HAP-1 (cell line): Measurements from ENCODE around the gene IL36B.
"Not testable (repeated sequence)": the region's sequence is repeated elsewhere in the genome, so short reads cannot be mapped to it uniquely, and the experiment has no call there.

ENCODE experiments used
- DNase-seq, 2 experiments: peaks; one replicate each; pipeline ENCODE4 v3.0.0-alpha.2; 2016 to 2020; ENCODE audit warnings: low spot score in 2 of 2
- H3K27me3 ChIP-seq: fragments of 250-450 bp; sonication (Bioruptor Pico); 2 replicates; pipeline ENCODE4 v1.5.1; 2020; ENCODE audit warnings: low read depth, mild to moderate bottlenecking, moderate library complexity
- H3K36me3 ChIP-seq: fragments of 250-450 bp; sonication (Bioruptor Pico); replicated peaks from 2 replicates; pipeline ENCODE4 v1.5.1; 2020; ENCODE audit warnings: mild to moderate bottlenecking
- H3K4me1 ChIP-seq: fragments of 250-450 bp; sonication (Bioruptor Pico); 2 replicates; pipeline ENCODE4 v1.5.1; 2020; ENCODE audit warnings: mild to moderate bottlenecking
- H3K4me3 ChIP-seq: fragments of 250-450 bp; sonication (Bioruptor Pico); 2 replicates; pipeline ENCODE4 v1.5.1; 2020; ENCODE audit warnings: mild to moderate bottlenecking, moderate library complexity
- H3K9me3 ChIP-seq: fragments of 250-450 bp; sonication (Bioruptor Pico); 2 replicates; pipeline ENCODE4 v1.5.1; 2020; ENCODE audit warnings: mild to moderate bottlenecking, moderate library complexity
- in situ Hi-C: fragments of 300-500 bp; cut with MboI; formaldehyde crosslinking; loops from 3 replicates; pipeline ENCODE4 v1.14.3; 2020; ENCODE audit warnings: low sequenced_read_pairs, inconsistent platforms, mixed read lengths

The IL36B gene

GRCh38 chr2:113052396-113052917 lies at the start of gene IL36B:
TSS of gene IL36B (minus strand) at chr2:113052867.
- in situ Hi-C loops: no loop called here
- no peaks in the 10 kb centered on the region for H3K36me3 ChIP-seq
- no peak for DNase-seq
- no peaks in the 10 kb centered on the region for H3K27me3 ChIP-seq
- H3K4me3 ChIP-seq: no peak within 1 kb of the TSS
- no peaks in the 10 kb centered on the region; the same call in 1 of the 2 replicates for H3K9me3 ChIP-seq
- no peaks in the 10 kb centered on the region for H3K4me1 ChIP-seq

GRCh38 chr2:113102133-113102532 lies 49.5 kb upstream of the IL36B start:
- no peak for DNase-seq
- H3K9me3 ChIP-seq: no peaks in the 10 kb centered on the region
- H3K36me3 ChIP-seq: no peaks in the 10 kb centered on the region
- no peaks in the 10 kb centered on the region for H3K27me3 ChIP-seq
- H3K4me3 ChIP-seq: no peak overlapping the region
- in situ Hi-C loops: no loop called here
- no peaks in the 10 kb centered on the region for H3K4me1 ChIP-seq

DNA sequence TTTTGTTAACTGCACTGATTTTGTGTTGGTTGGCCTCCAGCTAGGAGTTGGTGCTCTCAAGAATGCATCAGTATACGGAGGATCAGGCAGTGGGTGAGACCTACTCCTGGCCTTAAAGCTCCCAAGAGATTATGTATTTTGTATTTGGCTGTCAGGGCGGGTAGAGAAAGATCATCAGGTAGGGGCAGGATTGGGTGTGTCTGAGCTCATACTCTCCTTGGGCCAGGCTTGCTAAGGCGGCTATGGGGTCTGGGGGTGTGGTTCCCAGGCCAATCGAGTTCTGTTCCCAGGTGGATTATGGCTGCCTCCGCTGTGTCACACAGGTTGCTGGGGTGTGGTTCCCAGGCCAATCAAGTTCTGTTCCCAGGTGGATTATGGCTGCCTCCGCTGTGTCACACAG lies 45.9 kb upstream of the IL36B start:
- Histone ChIP-seq H3K36me3 (no peaks in the 10 kb centered on the region), H3K27me3 (peaks cover 2% of the 10 kb centered on the region; the same call in 1 of the 2 replicates), H3K4me3 (no peak overlapping the region), H3K4me1 (no peaks in the 10 kb centered on the region), H3K9me3 (no peaks in the 10 kb centered on the region)
- in situ Hi-C loops: no loop called here
- DNase-seq: no peak

- in situ Hi-C loops: no loop called here
- peaks cover 2% of the 10 kb centered on the region; the same call in 1 of the 2 replicates for H3K27me3 ChIP-seq
- H3K4me3 ChIP-seq: no peak overlapping the region
- no peaks in the 10 kb centered on the region for H3K4me1 ChIP-seq
- H3K9me3 ChIP-seq: no peaks in the 10 kb centered on the region
- DNase-seq: no peak
- H3K36me3 ChIP-seq: no peaks in the 10 kb centered on the region
These were observed 45.4 kb upstream of the IL36B start for GRCh38 chr2:113098041-113098440.

GRCh38 chr2:113096842-113097618 lies 44.4 kb upstream of the IL36B start:
- H3K4me1 ChIP-seq, H3K36me3 ChIP-seq, H3K27me3 ChIP-seq, H3K9me3 ChIP-seq, in situ Hi-C loops, H3K4me3 ChIP-seq, DNase-seq: not testable (repeated sequence)

- DNase-seq, in situ Hi-C loops, H3K36me3 ChIP-seq, H3K4me1 ChIP-seq, H3K9me3 ChIP-seq, H3K27me3 ChIP-seq, H3K4me3 ChIP-seq: not testable (repeated sequence)
These were observed 43.6 kb upstream of the IL36B start for GRCh38 chr2:113096306-113096705.

DNA sequence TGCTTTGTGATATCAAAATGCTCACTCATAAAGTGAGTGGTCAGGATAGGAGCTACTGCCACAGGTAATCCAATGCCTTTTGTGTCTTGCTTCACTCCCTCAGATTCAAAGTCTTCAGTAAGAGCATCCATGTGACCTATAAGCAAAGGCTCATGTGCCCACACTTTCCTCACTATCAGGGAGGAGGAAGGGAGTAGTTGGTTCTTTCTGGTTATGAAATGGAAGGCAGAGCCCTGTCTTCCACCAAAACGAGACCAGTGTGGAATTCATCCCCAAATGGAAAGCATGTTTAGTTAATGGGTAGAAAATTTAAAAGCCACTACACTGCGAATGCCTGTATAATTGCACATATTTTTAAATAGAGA lies 40.9 kb upstream of the IL36B start:
- Histone ChIP-seq H3K4me3 (no peak overlapping the region), H3K9me3 (no peaks in the 10 kb centered on the region), H3K27me3 (peaks cover 2% of the 10 kb centered on the region; the same call in 1 of the 2 replicates), H3K36me3 (no peaks in the 10 kb centered on the region), H3K4me1 (no peaks in the 10 kb centered on the region)
- in situ Hi-C loops: no loop called here
- DNase-seq: no peak

DNA sequence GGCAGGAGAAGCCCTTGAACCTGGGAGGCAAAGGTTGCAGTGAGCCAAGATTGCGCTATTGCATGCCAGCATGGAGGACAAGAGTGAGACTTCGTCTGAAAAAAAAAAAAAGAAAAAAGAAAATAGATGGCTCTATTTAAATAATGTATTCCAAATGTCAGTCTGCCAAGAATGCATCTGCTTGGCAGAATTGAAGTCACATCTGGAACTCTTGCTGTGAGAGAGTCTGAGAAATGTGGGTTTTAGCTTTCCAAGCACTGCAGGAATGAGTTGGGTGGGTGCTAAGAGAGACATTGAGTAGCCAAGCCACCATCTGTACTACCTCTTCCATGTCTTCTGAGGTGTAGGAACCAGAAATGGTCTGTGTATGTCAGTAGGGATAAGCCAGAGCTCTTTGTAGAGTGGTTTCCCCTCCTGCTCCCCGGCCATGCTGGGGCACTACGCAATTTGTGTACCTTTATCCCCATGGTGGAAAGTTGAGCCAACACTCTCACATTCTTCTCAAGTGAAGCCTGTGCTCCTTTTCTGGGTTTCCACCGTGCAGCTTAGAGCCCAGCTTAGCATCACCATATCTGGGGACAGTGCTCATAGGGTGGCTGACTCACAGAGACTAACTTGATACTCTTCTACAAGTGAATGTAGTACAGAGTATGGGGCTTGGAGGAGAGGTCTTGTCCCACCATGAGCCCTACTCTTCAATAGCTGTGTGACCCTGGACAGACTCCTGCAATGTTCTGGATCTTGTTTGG lies 40.4 kb upstream of the IL36B start:
- no peaks in the 10 kb centered on the region for H3K36me3 ChIP-seq
- no peak overlapping the region for H3K4me3 ChIP-seq
- no peaks in the 10 kb centered on the region for H3K9me3 ChIP-seq
- in situ Hi-C loops: no loop called here
- H3K4me1 ChIP-seq: no peaks in the 10 kb centered on the region
- no peak for DNase-seq
- peaks cover 2% of the 10 kb centered on the region; the same call in 1 of the 2 replicates for H3K27me3 ChIP-seq

GRCh38 chr2:113091231-113091896 lies 38.7 kb upstream of the IL36B start:
- no peak for DNase-seq
- no peaks in the 10 kb centered on the region for H3K9me3 ChIP-seq
- no peaks in the 10 kb centered on the region for H3K4me1 ChIP-seq
- in situ Hi-C loops: no loop called here
- H3K27me3 ChIP-seq: peaks cover 2% of the 10 kb centered on the region; the same call in 1 of the 2 replicates
- no peaks in the 10 kb centered on the region for H3K36me3 ChIP-seq
- H3K4me3 ChIP-seq: no peak overlapping the region

GRCh38 chr2:113089916-113090315 lies 37.2 kb upstream of the IL36B start:
- H3K9me3 ChIP-seq: no peaks in the 10 kb centered on the region
- peaks cover 2% of the 10 kb centered on the region; the same call in 1 of the 2 replicates for H3K27me3 ChIP-seq
- no peaks in the 10 kb centered on the region for H3K4me1 ChIP-seq
- in situ Hi-C loops: no loop called here
- no peak overlapping the region for H3K4me3 ChIP-seq
- H3K36me3 ChIP-seq: no peaks in the 10 kb centered on the region
- no peak for DNase-seq

- Histone ChIP-seq H3K27me3 (no peaks in the 10 kb centered on the region), H3K4me1 (no peaks in the 10 kb centered on the region), H3K36me3 (no peaks in the 10 kb centered on the region), H3K4me3 (no peak overlapping the region), H3K9me3 (no peaks in the 10 kb centered on the region)
- DNase-seq: no peak
- in situ Hi-C loops: no loop called here
These were observed 35.7 kb upstream of the IL36B start for GRCh38 chr2:113088213-113088992.

DNA sequence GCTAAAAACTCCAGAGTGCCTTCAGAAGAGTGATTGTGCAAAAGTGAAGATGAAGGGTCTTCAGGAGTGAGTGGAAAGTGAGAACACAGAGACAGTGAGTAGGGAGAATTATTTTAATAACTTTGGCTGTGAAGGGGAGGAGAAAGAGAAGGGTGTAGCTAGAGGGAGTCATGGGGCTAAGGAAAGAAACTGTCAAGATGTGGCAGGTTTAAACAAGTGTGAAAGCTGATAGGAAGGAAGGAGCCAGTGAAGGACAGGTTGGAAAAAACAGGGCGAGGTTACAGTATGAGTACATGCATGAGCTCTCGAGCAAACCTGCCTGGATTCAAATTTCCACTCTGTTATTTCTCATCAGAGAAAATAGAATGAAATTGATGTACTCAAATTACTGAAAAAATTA lies 32.9 kb upstream of the IL36B start:
- Histone ChIP-seq H3K36me3 (no peaks in the 10 kb centered on the region), H3K27me3 (no peaks in the 10 kb centered on the region), H3K4me1 (no peaks in the 10 kb centered on the region), H3K9me3 (no peaks in the 10 kb centered on the region), H3K4me3 (no peak overlapping the region)
- DNase-seq: no peak
- in situ Hi-C loops: no loop called here

- no peaks in the 10 kb centered on the region for H3K4me1 ChIP-seq
- H3K36me3 ChIP-seq: no peaks in the 10 kb centered on the region
- H3K4me3 ChIP-seq: no peak overlapping the region
- H3K27me3 ChIP-seq: no peaks in the 10 kb centered on the region
- in situ Hi-C loops: no loop called here
- no peaks in the 10 kb centered on the region for H3K9me3 ChIP-seq
- DNase-seq: no peak
These were observed 31.8 kb upstream of the IL36B start for GRCh38 chr2:113084249-113085000.
